OCI-M2 (cell line): ENCODE results near the gene TNS4.
"Not testable (repeated sequence)": the region's sequence is repeated elsewhere in the genome, so short reads cannot be mapped to it uniquely, and the experiment has no call there.

Source experiments
- DNase-seq: peaks from one replicate; lab custom pipeline; 2025; ENCODE audit not compliant: unreplicated experiment; lab: John Stamatoyannopoulos, UW

The TNS4 gene

GRCh38 chr17:40501499-40501911, at the start of gene TNS4:
TNS4 (minus strand) TSS chr17:40501623; CDS start chr17:40496425, 5,198 bp downstream.
- no peak for DNase-seq

- DNase-seq: no peak
Observed at GRCh38 chr17:40550608-40551007, 49.2 kb upstream of the TNS4 start.

GRCh38 chr17:40548982-40549685, 47.7 kb upstream of the TNS4 start:
- DNase-seq: no peak

- DNase-seq: no peak
Observed at GRCh38 chr17:40548491-40548981, 47.1 kb upstream of the TNS4 start.

GRCh38 chr17:40547785-40548478, 46.5 kb upstream of the TNS4 start:
- DNase-seq: no peak

GRCh38 chr17:40547079-40547784, 45.8 kb upstream of the TNS4 start:
- DNase-seq: no peak

GRCh38 chr17:40546497-40546896, 45.1 kb upstream of the TNS4 start:
- DNase-seq: not testable (repeated sequence)

GRCh38 chr17:40545660-40546059, 44.2 kb upstream of the TNS4 start:
- no peak for DNase-seq

- no peak for DNase-seq
Observed at GRCh38 chr17:40542558-40543411, 41.4 kb upstream of the TNS4 start.

- no peak for DNase-seq
Observed at GRCh38 chr17:40541873-40542557, 40.6 kb upstream of the TNS4 start.

GRCh38 chr17:40541060-40541872, 39.8 kb upstream of the TNS4 start:
- no peak for DNase-seq

GRCh38 chr17:40540448-40540847, 39.0 kb upstream of the TNS4 start:
- DNase-seq: no peak

- DNase-seq: no peak
Observed at GRCh38 chr17:40539711-40540411, 38.4 kb upstream of the TNS4 start.

- DNase-seq: no peak
Observed at GRCh38 chr17:40538936-40539705, 37.7 kb upstream of the TNS4 start.

- no peak for DNase-seq
Observed at GRCh38 chr17:40538019-40538935, 36.9 kb upstream of the TNS4 start.

GRCh38 chr17:40536295-40537171, 35.1 kb upstream of the TNS4 start:
- DNase-seq: no peak
